Activated CD4-positive, alpha-beta T cell treated with anti-CD3 and anti-CD28 coated beads, Interleukin-2, amount 10 ng/mL, durations not matched to agents 24 days and 14 days (primary cell): Measurements from ENCODE around the gene EVPLL. TPM values are rescaled to one million over a fixed set of nuclear protein-coding genes. Genes with fewer than 3 reads are reported as not detected.
"Not testable (repeated sequence)": the region's sequence is repeated elsewhere in the genome, so short reads cannot be mapped to it uniquely, and the experiment has no call there.

Experiments
- DNase-seq: peaks from one replicate; pipeline ENCODE4 v3.0.0; 2022
- H3K27ac Mint-ChIP-seq: one replicate; pipeline ENCODE4 v1.8.0; 2022; ENCODE audit warnings: mild to moderate bottlenecking, mixed read lengths
- H3K27me3 Mint-ChIP-seq: one replicate; pipeline ENCODE4 v1.8.0; 2022; ENCODE audit warnings: mixed read lengths
- H3K36me3 Mint-ChIP-seq: one replicate; pipeline ENCODE4 v1.8.0; 2022; ENCODE audit warnings: low read depth, mild to moderate bottlenecking, mixed read lengths
- H3K4me1 Mint-ChIP-seq: one replicate; pipeline ENCODE4 v1.8.0; 2021; ENCODE audit warnings: mixed read lengths
- H3K4me3 Mint-ChIP-seq: one replicate; pipeline ENCODE4 v1.8.0; 2022; ENCODE audit warnings: mild to moderate bottlenecking, moderate library complexity, mixed read lengths
- H3K9me3 Mint-ChIP-seq: one replicate; pipeline ENCODE4 v1.8.0; 2021; ENCODE audit warnings: mixed read lengths
- intact Hi-C: fragments of 100-400 bp; cut with micrococcal nuclease; formaldehyde crosslinking; loops from one replicate; pipeline ENCODE4 v1.15.1; 2023
- total RNA-seq: library from RNA; stranded (reverse); gene quantifications from 2 replicates; pipeline ENCODE4 v1.2.3, GENCODE V29; 2022

Gene EVPLL
- not detected in 2 replicates for total RNA-seq

DNA sequence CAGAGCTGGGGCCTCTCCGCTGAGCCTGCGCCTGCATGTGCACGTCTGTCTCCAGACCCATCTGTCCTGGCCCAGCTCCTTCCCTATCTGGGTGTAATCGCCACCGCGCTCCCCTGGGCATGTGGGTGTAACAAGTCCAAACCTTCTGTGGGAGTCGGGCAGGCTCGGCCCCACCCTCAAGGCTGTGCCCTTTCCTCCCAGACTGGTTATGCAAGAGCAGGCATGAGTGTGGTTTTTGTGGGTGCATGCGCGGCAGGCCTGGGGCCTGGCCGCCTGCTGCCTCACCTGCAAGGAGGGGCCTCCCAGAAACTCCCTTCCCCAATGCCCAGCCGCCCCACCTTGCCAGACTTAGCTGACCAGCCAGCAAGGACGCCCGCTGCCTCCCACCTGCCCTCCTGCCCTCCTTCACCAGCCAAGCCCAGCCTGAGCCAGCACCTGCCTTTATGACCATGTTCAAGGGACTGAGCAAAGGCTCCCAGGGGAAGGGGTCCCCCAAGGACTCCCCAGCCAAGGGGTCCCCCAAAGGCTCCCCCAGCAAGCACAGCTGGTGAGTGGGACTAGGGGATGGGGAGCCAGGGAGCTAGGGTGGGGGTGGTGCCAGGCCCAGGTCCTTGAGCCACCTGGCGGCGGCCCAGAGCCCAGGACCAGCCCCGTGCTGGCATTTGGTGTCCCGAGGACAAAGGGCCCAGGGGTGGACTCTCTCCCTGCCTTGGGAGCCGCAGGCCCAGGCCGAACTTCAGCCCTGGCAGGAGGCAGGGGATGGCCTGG is at the start of gene EVPLL:
Gene EVPLL, plus strand, starts transcription at position 342 of the 768 bp plus-strand sequence. CDS start 3,160 bp downstream, outside the sequence.
- no peaks in the 10 kb centered on the region for H3K9me3 Mint-ChIP-seq
- no peak within 1 kb of the TSS for H3K27ac Mint-ChIP-seq
- DNase-seq: no peak
- intact Hi-C loops: no loop called here
- H3K4me1 Mint-ChIP-seq: peaks cover 2% of the 10 kb centered on the region
- H3K4me3 Mint-ChIP-seq: no peak within 1 kb of the TSS
- no peaks in the 10 kb centered on the region for H3K36me3 Mint-ChIP-seq
- H3K27me3 Mint-ChIP-seq: peaks cover 12% of the 10 kb centered on the region

- H3K4me3 Mint-ChIP-seq: no peak overlapping the region
- no peaks in the 10 kb centered on the region for H3K27me3 Mint-ChIP-seq
- H3K9me3 Mint-ChIP-seq: no peaks in the 10 kb centered on the region
- no peak overlapping the region for H3K27ac Mint-ChIP-seq
- peaks cover 36% of the 10 kb centered on the region for H3K36me3 Mint-ChIP-seq
- H3K4me1 Mint-ChIP-seq: peaks cover 7% of the 10 kb centered on the region
- intact Hi-C loops: no loop called here
- DNase-seq: no peak
Observed at GRCh38 chr17:18328643-18329204, 48.9 kb upstream of the EVPLL start.

GRCh38 chr17:18331879-18332278 is 45.7 kb upstream of the EVPLL start:
- no peaks in the 10 kb centered on the region for H3K9me3 Mint-ChIP-seq
- peak overlapping the region; percentile 79 for H3K27ac Mint-ChIP-seq
- peak; percentile 73 for DNase-seq
- H3K4me1 Mint-ChIP-seq: peaks cover 7% of the 10 kb centered on the region
- intact Hi-C loops: no loop called here
- peaks cover 30% of the 10 kb centered on the region for H3K36me3 Mint-ChIP-seq
- H3K4me3 Mint-ChIP-seq: peak overlapping the region; percentile 8
- no peaks in the 10 kb centered on the region for H3K27me3 Mint-ChIP-seq

DNA sequence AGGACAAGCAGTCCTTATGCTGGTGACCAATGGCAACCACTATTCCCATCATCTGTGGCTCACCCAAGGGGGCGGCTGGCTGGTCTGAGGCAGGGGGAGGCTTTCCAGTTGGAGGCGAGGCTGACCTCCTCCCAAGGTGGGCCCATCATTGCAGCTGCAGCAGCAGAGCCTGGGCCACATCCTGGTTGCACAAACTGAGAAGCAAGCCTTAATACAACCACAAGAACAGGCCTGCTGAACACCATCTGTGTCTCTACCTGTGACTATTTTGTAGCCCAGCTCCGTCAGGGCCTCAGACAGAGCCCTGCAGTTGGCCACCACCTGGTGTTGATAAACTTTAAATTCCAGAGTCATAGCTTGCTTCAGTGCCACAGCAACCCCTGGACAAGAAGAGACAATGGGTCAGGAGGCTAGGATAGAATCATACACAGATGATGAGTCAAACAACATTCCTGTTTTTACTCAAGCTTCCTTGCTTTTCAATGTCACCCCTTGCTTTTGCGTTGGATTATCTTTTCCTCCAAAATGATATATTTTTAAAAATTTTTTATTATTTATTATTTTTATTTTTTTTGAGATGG is 44.6 kb upstream of the EVPLL start:
- no peak for DNase-seq
- Mint-ChIP-seq H3K27me3 (no peaks in the 10 kb centered on the region), H3K36me3 (peaks cover 36% of the 10 kb centered on the region), H3K9me3 (no peaks in the 10 kb centered on the region), H3K27ac (no peak overlapping the region), H3K4me3 (no peak overlapping the region), H3K4me1 (peaks cover 7% of the 10 kb centered on the region)
- intact Hi-C loops: no loop called here

GRCh38 chr17:18338158-18338557 is 39.4 kb upstream of the EVPLL start:
- H3K9me3 Mint-ChIP-seq, H3K27me3 Mint-ChIP-seq, H3K4me1 Mint-ChIP-seq, H3K27ac Mint-ChIP-seq, intact Hi-C loops, H3K4me3 Mint-ChIP-seq, DNase-seq: not testable (repeated sequence)
- H3K36me3 Mint-ChIP-seq: peaks cover 49% of the 10 kb centered on the region

GRCh38 chr17:18339933-18340332 is 37.6 kb upstream of the EVPLL start:
- no peaks in the 10 kb centered on the region for H3K4me1 Mint-ChIP-seq
- H3K27me3 Mint-ChIP-seq: no peaks in the 10 kb centered on the region
- intact Hi-C loops: no loop called here
- no peak overlapping the region for H3K27ac Mint-ChIP-seq
- H3K4me3 Mint-ChIP-seq: no peak overlapping the region
- DNase-seq: no peak
- H3K9me3 Mint-ChIP-seq: no peaks in the 10 kb centered on the region
- H3K36me3 Mint-ChIP-seq: peaks cover 50% of the 10 kb centered on the region

GRCh38 chr17:18344021-18344420 is 33.6 kb upstream of the EVPLL start:
- no peaks in the 10 kb centered on the region for H3K27me3 Mint-ChIP-seq
- intact Hi-C loops: no loop called here
- no peak overlapping the region for H3K27ac Mint-ChIP-seq
- peaks cover 51% of the 10 kb centered on the region for H3K36me3 Mint-ChIP-seq
- no peak overlapping the region for H3K4me3 Mint-ChIP-seq
- no peaks in the 10 kb centered on the region for H3K4me1 Mint-ChIP-seq
- DNase-seq: no peak
- H3K9me3 Mint-ChIP-seq: no peaks in the 10 kb centered on the region

DNA sequence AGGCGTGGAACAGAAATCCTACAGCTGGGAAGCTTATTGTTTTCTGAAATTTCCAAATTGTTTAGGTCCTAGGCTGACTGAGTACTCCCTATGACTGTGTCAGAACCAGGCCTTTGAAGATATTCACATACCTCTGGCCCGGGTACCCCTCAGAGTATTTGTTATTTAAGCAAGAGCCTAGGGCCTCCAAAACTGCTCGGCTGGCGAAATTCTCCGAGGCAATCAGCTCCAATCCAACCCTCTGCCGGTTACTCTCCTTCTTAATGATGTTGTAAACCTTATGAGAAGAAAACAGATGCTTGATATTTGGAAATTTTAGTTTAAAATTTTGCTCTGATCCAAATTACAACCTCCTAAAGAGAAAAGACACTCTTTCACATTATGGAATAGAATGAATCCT is 24.0 kb upstream of the EVPLL start:
- peaks cover 26% of the 10 kb centered on the region for H3K36me3 Mint-ChIP-seq
- H3K27me3 Mint-ChIP-seq: no peaks in the 10 kb centered on the region
- H3K9me3 Mint-ChIP-seq: no peaks in the 10 kb centered on the region
- no peaks in the 10 kb centered on the region for H3K4me1 Mint-ChIP-seq
- no peak overlapping the region for H3K27ac Mint-ChIP-seq
- DNase-seq: no peak
- intact Hi-C loops: no loop called here
- no peak overlapping the region for H3K4me3 Mint-ChIP-seq

GRCh38 chr17:18356624-18357023 is 21.0 kb upstream of the EVPLL start:
- Mint-ChIP-seq H3K4me3 (no peak overlapping the region), H3K36me3 (peaks cover 31% of the 10 kb centered on the region), H3K27ac (no peak overlapping the region), H3K9me3 (no peaks in the 10 kb centered on the region), H3K4me1 (peaks cover 2% of the 10 kb centered on the region), H3K27me3 (no peaks in the 10 kb centered on the region)
- DNase-seq: no peak
- intact Hi-C loops: no loop called here

DNA sequence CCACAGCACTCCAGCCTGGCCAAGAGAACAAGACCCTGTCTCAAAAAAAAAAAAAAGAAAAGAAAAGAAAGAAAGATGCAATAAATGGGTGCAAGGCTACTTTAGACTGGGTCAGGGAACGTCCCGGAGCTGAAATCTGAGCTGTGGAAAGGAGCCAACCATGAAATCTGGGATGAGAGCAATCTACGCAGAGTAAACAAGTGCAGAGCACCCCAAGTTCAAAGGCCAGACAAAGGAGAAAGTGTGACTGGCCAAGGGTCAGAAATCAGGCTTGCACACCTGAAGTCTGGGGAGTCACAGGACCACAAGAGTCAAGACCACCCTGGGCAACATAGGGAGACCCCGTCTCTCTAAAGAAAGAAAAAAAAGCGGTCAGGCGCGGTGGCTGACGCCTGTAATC is 17.1 kb upstream of the EVPLL start:
- intact Hi-C loops: loop anchor here (5.0 kb wide), 2 partner anchors 43 to 103 kb away; partner anchors contain the start of genes FLII and SMCR8
- H3K27ac Mint-ChIP-seq: peak overlapping the region; percentile 45
- H3K9me3 Mint-ChIP-seq: no peaks in the 10 kb centered on the region
- peak overlapping the region; percentile 3 for H3K4me3 Mint-ChIP-seq
- H3K36me3 Mint-ChIP-seq: peaks cover 16% of the 10 kb centered on the region
- no peak for DNase-seq
- H3K27me3 Mint-ChIP-seq: no peaks in the 10 kb centered on the region
- H3K4me1 Mint-ChIP-seq: peaks cover 15% of the 10 kb centered on the region

- peak; percentile 62 for DNase-seq
- Mint-ChIP-seq H3K9me3 (no peaks in the 10 kb centered on the region), H3K27me3 (no peaks in the 10 kb centered on the region), H3K27ac (peak overlapping the region; percentile 65), H3K4me1 (peaks cover 15% of the 10 kb centered on the region), H3K36me3 (peaks cover 11% of the 10 kb centered on the region), H3K4me3 (peak overlapping the region; percentile 93)
- intact Hi-C loops: loop anchor here (5.0 kb wide), 2 partner anchors 45 to 105 kb away; partner anchors contain the start of genes FLII and SMCR8
Observed at GRCh38 chr17:18361837-18362697, 15.5 kb upstream of the EVPLL start.

DNA sequence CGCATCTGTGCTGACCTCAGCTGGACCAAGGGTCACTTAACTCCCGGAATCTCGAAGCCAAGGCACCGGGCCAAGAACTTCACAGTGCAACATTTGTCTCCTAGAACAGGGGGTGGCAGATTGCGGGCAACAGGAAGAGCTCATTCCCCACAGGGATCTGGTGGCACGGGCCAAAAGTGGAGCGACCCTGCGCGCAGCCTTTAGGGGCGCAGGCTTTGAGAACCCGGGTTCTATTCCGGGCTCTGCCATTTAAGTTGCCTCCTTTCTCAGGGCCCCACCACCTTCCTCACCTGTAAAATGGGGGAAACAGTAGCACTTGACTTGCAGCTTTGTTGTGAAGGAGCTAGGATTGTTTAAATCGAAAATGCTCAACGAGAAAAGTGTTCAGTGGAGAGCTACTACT is 14.9 kb upstream of the EVPLL start:
- Mint-ChIP-seq H3K9me3 (no peaks in the 10 kb centered on the region), H3K27ac (peak overlapping the region; percentile 65), H3K27me3 (no peaks in the 10 kb centered on the region), H3K4me3 (peak overlapping the region; percentile 93), H3K36me3 (peaks cover 11% of the 10 kb centered on the region), H3K4me1 (peaks cover 15% of the 10 kb centered on the region)
- peak; percentile 71 for DNase-seq
- intact Hi-C loops: loop anchor here (5.0 kb wide), 2 partner anchors 45 to 105 kb away; partner anchors contain the start of genes FLII and SMCR8
